Upper lobe of right lung (tissue), 1 donor: Measurements from ENCODE around the gene IL17B. TPM values are rescaled to one million over a fixed set of nuclear protein-coding genes. Genes with fewer than 3 reads are reported as not detected.

Experiments used
- ATAC-seq: fragments of 200-7000 bp; cut with Tn5 transposase; one replicate; pipeline ENCODE4 v1.9.1; 2020; ENCODE audit warnings: mild to moderate bottlenecking, moderate library complexity
- DNase-seq: peaks from one replicate; pipeline ENCODE4 v3.0.0-alpha.2; 2020
- H3K27ac ChIP-seq: fragments of 200-600 bp; one replicate; pipeline ENCODE4 v1.8.0; 2022
- H3K27me3 ChIP-seq: fragments of 200-600 bp; one replicate; pipeline ENCODE4 v1.8.0; 2022; ENCODE audit warnings: mild to moderate bottlenecking
- H3K36me3 ChIP-seq: fragments of 200-600 bp; one replicate; pipeline ENCODE4 v1.8.0; 2022
- H3K4me1 ChIP-seq: fragments of 200-600 bp; one replicate; pipeline ENCODE4 v1.8.0; 2022
- H3K4me3 ChIP-seq: fragments of 200-600 bp; one replicate; pipeline ENCODE4 v1.8.0; 2022; ENCODE audit warnings: mild to moderate bottlenecking
- H3K9me3 ChIP-seq: fragments of 200-600 bp; one replicate; pipeline ENCODE4 v1.8.0; 2022
- CTCF ChIP-seq: fragments of 200-600 bp; IDR thresholded peaks from one replicate; pipeline ENCODE4 v1.8.0; 2022; ENCODE audit warnings: antibody characterized with exemption
- intact Hi-C: fragments of 100-400 bp; cut with DNase I; formaldehyde crosslinking; loops from one replicate; pipeline ENCODE4 v1.11.0; 2022
- total RNA-seq: library from RNA; stranded (reverse); fragmentation: NEBNext Ultra II Directional; extraction: Animal tissue kit (Norgen Biotek cat#: 25700); gene quantifications from one replicate; pipeline ENCODE4 v1.2.1, GENCODE V29; 2021
- donor health status: DM: no; HTN: yes; CAD: no; lungs with severe emphysema.

The IL17B gene
- total RNA-seq, 1 donor from 2014 or later: not detected

GRCh38 chr5:149421372-149421685 lies 42.2 kb upstream of the IL17B start:
- peak overlapping the region; percentile 83 for H3K27ac ChIP-seq
- no peaks in the 10 kb centered on the region for H3K9me3 ChIP-seq
- H3K36me3 ChIP-seq: no peaks in the 10 kb centered on the region
- no peaks in the 10 kb centered on the region for H3K27me3 ChIP-seq
- intact Hi-C loops: no loop called here
- H3K4me1 ChIP-seq: peaks cover 82% of the 10 kb centered on the region
- no peak for TF ChIP-seq CTCF
- DNase-seq (no peak), ATAC-seq (no peak)
- no peak overlapping the region for H3K4me3 ChIP-seq

GRCh38 chr5:149420545-149421371 lies 41.7 kb upstream of the IL17B start:
- no peak for DNase-seq
- Histone ChIP-seq H3K27ac (peak overlapping the region; percentile 83), H3K36me3 (no peaks in the 10 kb centered on the region), H3K4me1 (peaks cover 84% of the 10 kb centered on the region), H3K9me3 (no peaks in the 10 kb centered on the region), H3K4me3 (no peak overlapping the region), H3K27me3 (no peaks in the 10 kb centered on the region)
- TF ChIP-seq CTCF: no peak
- ATAC-seq: no peak
- intact Hi-C loops: no loop called here

GRCh38 chr5:149419859-149420544 lies 40.9 kb upstream of the IL17B start:
- H3K4me3 ChIP-seq: no peak overlapping the region
- H3K4me1 ChIP-seq: peaks cover 87% of the 10 kb centered on the region
- no peaks in the 10 kb centered on the region for H3K36me3 ChIP-seq
- intact Hi-C loops: no loop called here
- no peaks in the 10 kb centered on the region for H3K27me3 ChIP-seq
- DNase-seq (no peak), ATAC-seq (no peak)
- TF ChIP-seq CTCF: no peak
- H3K27ac ChIP-seq: peak overlapping the region; percentile 83
- no peaks in the 10 kb centered on the region for H3K9me3 ChIP-seq

GRCh38 chr5:149419532-149419858 lies 40.4 kb upstream of the IL17B start:
- no peak for TF ChIP-seq CTCF
- ATAC-seq (no peak), DNase-seq (no peak)
- H3K4me1 ChIP-seq: peaks cover 88% of the 10 kb centered on the region
- intact Hi-C loops: no loop called here
- no peak overlapping the region for H3K4me3 ChIP-seq
- H3K36me3 ChIP-seq: no peaks in the 10 kb centered on the region
- H3K27ac ChIP-seq: peak overlapping the region; percentile 83
- no peaks in the 10 kb centered on the region for H3K9me3 ChIP-seq
- H3K27me3 ChIP-seq: no peaks in the 10 kb centered on the region

- Histone ChIP-seq H3K36me3 (no peaks in the 10 kb centered on the region), H3K4me1 (peaks cover 83% of the 10 kb centered on the region)
- no peak for DNase-seq
These were observed 39.9 kb upstream of the IL17B start for GRCh38 chr5:149418910-149419531.

More at GRCh38 chr5:149418910-149419531, 39.9 kb upstream of the IL17B start:
- Histone ChIP-seq H3K4me3 (no peak overlapping the region), H3K27me3 (no peaks in the 10 kb centered on the region), H3K27ac (peak overlapping the region; percentile 83), H3K9me3 (no peaks in the 10 kb centered on the region)
- ATAC-seq: no peak
- intact Hi-C loops: no loop called here
- TF ChIP-seq CTCF: no peak
